Measurements from ENCODE around the gene PALLD. TPM values are rescaled to one million over a fixed set of nuclear protein-coding genes. Genes with fewer than 3 reads are reported as not detected.

The PALLD gene
- total and polyA plus RNA-seq, 2 of the 13 experiments (the other 11 are each of a cell fraction or from before 2014, with no cell fraction given) = 0.50 to 1.5 TPM

DNA sequence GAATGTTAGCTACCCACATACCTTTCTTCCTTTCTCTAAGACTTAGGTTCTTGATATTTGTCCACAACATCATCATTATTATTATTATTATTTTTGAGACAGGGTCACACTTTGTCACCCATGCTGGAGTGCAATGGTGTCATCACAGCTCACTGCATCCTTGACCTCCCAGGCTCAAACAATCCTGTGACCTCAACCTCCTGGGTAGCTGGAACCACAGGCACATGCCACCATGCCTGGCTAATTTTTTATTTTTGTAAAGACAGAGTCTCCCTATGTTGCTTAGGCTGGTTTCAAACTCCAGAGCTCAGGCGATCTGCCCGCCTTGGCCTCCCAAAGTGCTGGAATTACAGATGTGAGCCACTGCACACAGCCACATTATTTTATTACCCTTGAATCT, 394.2 kb downstream of the PALLD start:
- FAIRE-seq (no peak), ATAC-seq (no peak), DNase-seq (ENCODE audit: low spot score) (no peak)
- TF ChIP-seq, protein P1, sequence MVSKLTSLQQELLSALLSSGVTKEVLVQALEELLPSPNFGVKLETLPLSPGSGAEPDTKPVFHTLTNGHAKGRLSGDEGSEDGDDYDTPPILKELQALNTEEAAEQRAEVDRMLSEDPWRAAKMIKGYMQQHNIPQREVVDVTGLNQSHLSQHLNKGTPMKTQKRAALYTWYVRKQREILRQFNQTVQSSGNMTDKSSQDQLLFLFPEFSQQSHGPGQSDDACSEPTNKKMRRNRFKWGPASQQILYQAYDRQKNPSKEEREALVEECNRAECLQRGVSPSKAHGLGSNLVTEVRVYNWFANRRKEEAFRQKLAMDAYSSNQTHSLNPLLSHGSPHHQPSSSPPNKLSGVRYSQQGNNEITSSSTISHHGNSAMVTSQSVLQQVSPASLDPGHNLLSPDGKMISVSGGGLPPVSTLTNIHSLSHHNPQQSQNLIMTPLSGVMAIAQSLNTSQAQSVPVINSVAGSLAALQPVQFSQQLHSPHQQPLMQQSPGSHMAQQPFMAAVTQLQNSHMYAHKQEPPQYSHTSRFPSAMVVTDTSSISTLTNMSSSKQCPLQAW (CRISPR knock-in tag; IDR thresholded peaks at IDR 0.05) = no peak
- TF ChIP-seq, protein P2, sequence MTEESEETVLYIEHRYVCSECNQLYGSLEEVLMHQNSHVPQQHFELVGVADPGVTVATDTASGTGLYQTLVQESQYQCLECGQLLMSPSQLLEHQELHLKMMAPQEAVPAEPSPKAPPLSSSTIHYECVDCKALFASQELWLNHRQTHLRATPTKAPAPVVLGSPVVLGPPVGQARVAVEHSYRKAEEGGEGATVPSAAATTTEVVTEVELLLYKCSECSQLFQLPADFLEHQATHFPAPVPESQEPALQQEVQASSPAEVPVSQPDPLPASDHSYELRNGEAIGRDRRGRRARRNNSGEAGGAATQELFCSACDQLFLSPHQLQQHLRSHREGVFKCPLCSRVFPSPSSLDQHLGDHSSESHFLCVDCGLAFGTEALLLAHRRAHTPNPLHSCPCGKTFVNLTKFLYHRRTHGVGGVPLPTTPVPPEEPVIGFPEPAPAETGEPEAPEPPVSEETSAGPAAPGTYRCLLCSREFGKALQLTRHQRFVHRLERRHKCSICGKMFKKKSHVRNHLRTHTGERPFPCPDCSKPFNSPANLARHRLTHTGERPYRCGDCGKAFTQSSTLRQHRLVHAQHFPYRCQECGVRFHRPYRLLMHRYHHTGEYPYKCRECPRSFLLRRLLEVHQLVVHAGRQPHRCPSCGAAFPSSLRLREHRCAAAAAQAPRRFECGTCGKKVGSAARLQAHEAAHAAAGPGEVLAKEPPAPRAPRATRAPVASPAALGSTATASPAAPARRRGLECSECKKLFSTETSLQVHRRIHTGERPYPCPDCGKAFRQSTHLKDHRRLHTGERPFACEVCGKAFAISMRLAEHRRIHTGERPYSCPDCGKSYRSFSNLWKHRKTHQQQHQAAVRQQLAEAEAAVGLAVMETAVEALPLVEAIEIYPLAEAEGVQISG (CRISPR knock-in tag; IDR thresholded peaks at IDR 0.05) = no peak
- TF ChIP-seq ZNF615 (CRISPR knock-in tag; IDR thresholded peaks at IDR 0.05; ENCODE audit: borderline replicate concordance) = no peak
- no peak overlapping the region for H3K4me2 ChIP-seq (ENCODE audit: low read depth, low read length)
- H3K4me1 ChIP-seq (ENCODE audit: insufficient read depth, low read length) = no peaks in the 10 kb centered on the region
- no peaks in the 10 kb centered on the region for H3K27me3 ChIP-seq (ENCODE audit: control insufficient read depth in 1 of 2, insufficient read depth in 2 of 2, low read length in 2 of 2)
- no peak overlapping the region for H2AFZ ChIP-seq (ENCODE audit: low read length)
- H3K9ac ChIP-seq (ENCODE audit: insufficient read depth, low read depth, low read length) = no peak overlapping the region
- peaks cover 0 to 2% of the 10 kb centered on the region in 2 experiments; a peak in 1 of 5 replicates for H3K36me3 ChIP-seq (replicated peaks in 1 of 2; ENCODE audit: control insufficient read depth in 1 of 2, insufficient read depth in 2 of 2, low read length in 2 of 2)
- no peak overlapping the region for H3K27ac ChIP-seq (ENCODE audit: extremely low read length, insufficient read depth, low read length)
- ChIA-PET CTCF (ENCODE audit: low intra/inter-chr PET ratio, low total read pairs) (no interaction called here), POLR2A (no interaction called here)
- H4K20me1 ChIP-seq (ENCODE audit: insufficient read depth, low read length) = no peaks in the 10 kb centered on the region
- no peak overlapping the region for H3K4me3 ChIP-seq (replicated peaks in 1 of 3; ENCODE audit: insufficient read depth in 1 of 3, low read depth in 2 of 3, low read length in 3 of 3)
- intact Hi-C loops (cut with micrococcal nuclease; ENCODE audit: unreplicated experiment) (no loop called here), in situ Hi-C loops (cut with HindIII; ENCODE audit: extremely low pct_ligation_motif_present, low pct_unique_long_range_greater_than_20kb) (no loop called here)
- H3K9me3 ChIP-seq (ENCODE audit: low read length) = no peaks in the 10 kb centered on the region
- H3K79me2 ChIP-seq (ENCODE audit: insufficient read depth, low read length) = no peaks in the 10 kb centered on the region
- no TSS peak for BruUV-seq (replicated peaks)
- WGBS (ENCODE audit: low lambda C conversion rate) = 100% methylated on average over 2 of the region's 2 CpGs

DNA sequence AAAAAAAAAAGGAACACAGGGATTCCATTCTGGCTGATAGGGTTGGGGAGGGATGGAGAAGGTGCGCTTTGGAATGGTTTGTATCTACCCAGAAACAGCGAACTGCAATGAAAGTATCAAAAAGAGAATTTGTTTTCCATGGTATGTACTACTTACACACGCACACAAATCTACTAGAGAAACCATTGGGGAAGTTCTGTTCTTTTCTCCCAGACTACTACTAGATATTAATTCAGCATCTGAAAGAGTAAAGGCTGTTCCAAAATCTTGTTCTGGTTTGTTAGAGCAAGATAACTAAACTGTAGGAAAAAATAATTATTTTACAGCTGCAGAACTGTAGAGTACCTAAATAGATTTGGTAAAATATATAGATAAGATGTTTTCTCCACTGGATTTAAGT, 394.8 kb downstream of the PALLD start:
- ChIA-PET CTCF (ENCODE audit: low intra/inter-chr PET ratio, low total read pairs) (no interaction called here), POLR2A (no interaction called here)
- peaks cover 0 to 2% of the 10 kb centered on the region in 2 experiments; a peak in 1 of 5 replicates for H3K36me3 ChIP-seq (replicated peaks in 1 of 2; ENCODE audit: control insufficient read depth in 1 of 2, insufficient read depth in 2 of 2, low read length in 2 of 2)
- H3K79me2 ChIP-seq (ENCODE audit: insufficient read depth, low read length) = no peaks in the 10 kb centered on the region
- H3K9ac ChIP-seq (ENCODE audit: insufficient read depth, low read depth, low read length) = no peak overlapping the region
- no peak overlapping the region for H3K27ac ChIP-seq (ENCODE audit: extremely low read length, insufficient read depth, low read length)
- no peak for ATAC-seq
- BruUV-seq (replicated peaks) = no TSS peak
- no peak overlapping the region for H3K4me3 ChIP-seq (replicated peaks in 1 of 3; ENCODE audit: insufficient read depth in 1 of 3, low read depth in 2 of 3, low read length in 3 of 3)
- H3K4me2 ChIP-seq (ENCODE audit: low read depth, low read length) = no peak overlapping the region
- FAIRE-seq = no peak
- in situ Hi-C loops (cut with HindIII; ENCODE audit: extremely low pct_ligation_motif_present, low pct_unique_long_range_greater_than_20kb) (no loop called here), intact Hi-C loops (cut with micrococcal nuclease; ENCODE audit: unreplicated experiment) (no loop called here)
- no peak overlapping the region for H2AFZ ChIP-seq (ENCODE audit: low read length)
- no peak for DNase-seq (ENCODE audit: low spot score)
- no peaks in the 10 kb centered on the region for H3K9me3 ChIP-seq (ENCODE audit: low read length)
- no peaks in the 10 kb centered on the region for H4K20me1 ChIP-seq (ENCODE audit: insufficient read depth, low read length)
- H3K27me3 ChIP-seq (ENCODE audit: control insufficient read depth in 1 of 2, insufficient read depth in 2 of 2, low read length in 2 of 2) = no peaks in the 10 kb centered on the region
- TF ChIP-seq ZZZ3 (CRISPR knock-in tag; IDR thresholded peaks at IDR 0.05; ENCODE audit: borderline replicate concordance) = no peak
- no peak for TF ChIP-seq SIN3A (IDR thresholded peaks at IDR 0.05; ENCODE audit: borderline replicate concordance, low read depth, low read length)
- H3K4me1 ChIP-seq (ENCODE audit: insufficient read depth, low read length) = no peaks in the 10 kb centered on the region
- WGBS (ENCODE audit: low lambda C conversion rate) = 96% methylated on average over 3 of the region's 3 CpGs
